DMS53 (cell line): ENCODE results near the gene BTG2.
"Not testable (repeated sequence)": the region's sequence is repeated elsewhere in the genome, so short reads cannot be mapped to it uniquely, and the experiment has no call there.

Source experiments
- DNase-seq: peaks from one replicate; lab custom pipeline; 2025; lab: John Stamatoyannopoulos, UW

Gene BTG2

DNA sequence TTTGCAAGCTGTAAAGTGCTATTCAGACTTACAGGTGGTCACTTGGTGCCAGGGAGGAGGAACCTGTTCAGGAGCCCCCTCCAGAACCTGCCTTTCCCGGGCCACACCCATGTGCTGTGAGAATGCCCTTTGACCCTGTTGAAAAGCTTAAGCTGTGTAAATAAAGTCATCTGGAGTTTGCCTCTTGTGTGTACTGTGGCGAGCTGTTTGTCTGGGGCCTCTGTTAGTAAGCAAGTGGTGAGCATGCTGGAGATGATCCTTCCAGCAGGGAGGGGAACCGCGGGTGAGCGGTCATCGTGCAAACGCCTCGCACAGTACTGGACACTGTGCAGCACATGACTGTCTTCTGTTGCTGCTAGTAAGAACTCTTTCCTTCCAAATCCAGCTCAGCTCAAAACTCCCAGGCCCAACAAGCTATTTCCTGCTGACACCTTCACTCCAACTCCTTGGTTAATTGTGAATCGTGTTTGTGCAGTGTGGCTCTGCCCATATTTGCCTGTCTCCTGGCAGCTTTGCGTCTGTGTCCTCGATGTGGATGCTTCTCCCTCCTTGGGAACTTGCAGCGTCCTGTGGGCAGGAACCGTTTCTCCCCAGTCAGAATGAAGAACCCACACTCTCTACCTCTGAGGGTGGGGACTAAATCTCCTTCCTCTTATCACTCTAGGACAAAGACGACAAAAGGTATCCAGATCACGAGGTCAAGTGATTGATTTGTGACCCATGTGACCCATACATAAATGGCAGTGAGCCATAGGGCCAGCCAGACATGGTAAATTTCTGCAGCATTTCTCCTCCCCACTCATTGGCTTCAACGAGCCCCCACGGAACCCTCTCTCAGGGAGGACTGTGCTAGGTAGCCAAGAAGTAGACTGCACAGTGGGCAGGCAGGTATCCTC lies 13.9 kb upstream of the BTG2 start:
- peak; percentile 99 for DNase-seq

DNA sequence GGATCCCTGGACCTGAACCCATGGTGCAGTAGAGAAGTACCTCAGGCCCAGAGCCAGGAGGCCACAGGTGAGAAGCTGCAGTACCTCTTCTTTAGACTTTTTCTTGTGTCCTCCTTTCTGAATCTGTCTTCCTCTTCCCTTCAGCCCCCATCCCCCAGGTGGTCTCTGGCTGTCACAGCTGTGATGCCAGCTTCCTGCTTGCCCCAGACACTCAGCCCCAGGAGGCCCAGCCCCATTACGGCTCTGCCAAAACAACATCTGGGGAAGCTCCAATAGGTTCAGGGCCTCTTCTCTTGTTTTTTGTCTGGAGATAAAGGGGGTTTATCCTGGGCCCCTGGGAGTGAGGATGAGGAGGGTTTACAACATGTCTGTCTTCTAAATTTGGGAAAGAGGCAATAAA lies 9.5 kb upstream of the BTG2 start:
- no peak for DNase-seq

DNA sequence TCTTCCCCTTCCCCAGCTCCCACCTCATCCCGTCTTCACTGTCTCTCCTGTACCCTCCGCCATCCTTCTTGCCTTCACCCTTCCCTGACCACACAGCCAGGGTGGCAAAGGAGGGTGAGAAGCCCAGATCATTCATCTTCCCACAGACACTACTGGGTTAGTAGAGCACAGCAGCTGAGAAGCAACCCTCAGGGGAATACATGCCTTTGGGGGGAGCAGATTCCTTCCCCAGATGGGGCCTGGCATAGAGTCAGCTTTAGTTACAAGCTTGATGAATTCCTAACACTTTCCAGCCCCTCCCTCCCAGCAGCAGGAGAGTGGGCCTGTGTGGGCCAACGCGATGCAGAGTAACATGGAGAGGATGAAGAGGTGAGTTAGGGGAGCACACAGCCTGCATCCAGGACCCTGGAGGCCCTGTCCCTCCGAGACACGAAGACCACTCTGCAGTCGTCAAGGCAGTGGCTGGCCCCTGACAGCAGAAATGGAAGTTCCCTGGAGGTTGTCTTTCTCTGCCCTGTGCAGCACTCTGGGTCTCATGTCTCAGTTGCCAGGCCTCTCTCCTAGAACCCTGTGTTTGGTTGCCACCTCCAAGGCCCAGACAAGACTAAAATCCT lies 8.8 kb upstream of the BTG2 start:
- DNase-seq: no peak

DNA sequence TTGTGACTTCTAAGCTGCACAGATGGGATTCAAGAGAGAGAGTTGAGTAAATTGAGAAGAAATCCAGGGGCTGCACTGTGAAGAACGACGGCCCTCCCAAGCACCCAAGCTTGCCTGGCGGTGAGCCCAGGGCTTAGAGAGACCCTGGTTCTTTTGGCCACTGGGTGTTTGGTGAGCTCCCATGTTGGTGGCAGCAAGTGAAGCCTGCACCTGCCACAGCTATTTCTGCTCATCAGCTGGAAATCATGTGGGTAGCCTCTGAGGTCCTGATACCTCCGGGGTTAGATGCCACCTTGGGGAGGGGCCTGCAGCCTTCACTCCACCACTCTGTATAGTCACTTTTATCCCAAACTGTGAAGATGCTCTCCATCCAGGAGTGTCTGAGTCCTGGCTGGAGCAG lies 6.2 kb upstream of the BTG2 start:
- no peak for DNase-seq

DNA sequence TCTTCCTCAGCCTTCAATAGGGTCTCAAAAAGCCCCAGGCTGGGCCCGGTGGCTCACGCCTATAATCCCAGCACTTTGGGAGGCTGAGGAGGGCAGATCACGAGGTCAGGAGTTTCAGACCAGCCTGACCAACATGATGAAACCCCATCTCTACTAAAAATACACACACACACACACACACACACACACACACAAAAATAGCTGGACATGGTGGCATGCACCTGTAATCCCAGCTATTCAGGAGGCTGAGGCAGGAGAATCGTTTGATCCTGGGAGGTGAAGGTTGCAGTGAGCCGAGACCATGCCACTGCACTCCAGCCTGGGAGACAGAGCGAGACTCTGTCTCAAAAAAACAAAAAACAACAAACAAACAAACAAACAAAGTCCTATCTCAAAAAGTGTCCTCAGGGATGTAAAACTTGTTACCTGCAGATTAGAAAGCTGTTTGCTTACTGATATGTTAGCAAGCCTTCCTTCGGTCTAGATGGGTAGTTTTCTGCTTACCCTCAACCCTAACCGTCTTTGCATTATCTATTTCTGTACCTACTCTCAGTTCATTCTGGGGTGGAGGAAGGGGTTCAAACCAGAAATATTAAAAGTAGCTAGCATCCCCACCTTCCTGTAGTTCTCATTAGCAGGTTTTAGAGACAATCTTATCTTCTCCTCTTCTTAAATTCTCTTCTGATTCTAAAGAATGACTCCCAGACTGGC lies 5.4 kb upstream of the BTG2 start:
- DNase-seq: not testable (repeated sequence)

DNA sequence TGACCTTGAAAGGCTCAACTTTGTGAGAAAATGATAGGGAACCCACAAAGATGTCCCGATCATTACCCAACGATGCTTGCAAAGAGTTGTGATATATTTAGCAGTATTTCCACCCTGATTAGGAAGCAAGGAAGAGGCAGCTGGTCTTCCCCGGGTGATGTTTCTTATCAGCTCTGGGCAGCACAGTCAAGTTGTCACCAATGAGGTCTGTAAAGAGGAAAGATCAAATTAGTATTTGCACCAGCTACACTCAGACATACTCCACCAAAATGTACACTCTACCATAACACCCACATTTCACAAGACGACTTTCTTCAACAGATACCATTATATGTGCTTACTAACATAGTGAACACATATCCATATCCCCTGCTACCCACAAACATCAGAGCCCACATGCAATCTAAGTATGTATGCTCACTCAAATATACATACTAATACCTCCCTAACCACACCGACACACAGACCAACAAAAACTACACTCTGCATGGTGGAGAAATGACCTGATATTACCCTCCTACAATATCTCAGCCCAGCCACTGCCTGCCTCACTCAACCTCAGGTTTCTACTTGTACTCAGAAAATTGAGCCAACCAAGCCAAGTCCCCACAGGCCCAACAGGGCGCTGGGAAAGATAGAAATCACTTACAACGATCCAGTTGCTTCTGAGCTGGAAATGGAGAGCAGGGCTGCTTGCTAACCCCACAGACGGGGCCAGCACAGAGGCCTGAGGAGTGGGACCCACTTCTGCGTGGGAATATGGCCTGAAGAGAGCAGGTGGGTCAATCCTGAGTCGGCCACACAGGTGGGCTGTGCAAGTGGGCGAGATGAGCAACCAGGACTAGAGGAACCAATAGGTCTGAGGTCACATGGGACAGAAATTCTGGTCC lies 4.6 kb upstream of the BTG2 start:
- no peak for DNase-seq

DNA sequence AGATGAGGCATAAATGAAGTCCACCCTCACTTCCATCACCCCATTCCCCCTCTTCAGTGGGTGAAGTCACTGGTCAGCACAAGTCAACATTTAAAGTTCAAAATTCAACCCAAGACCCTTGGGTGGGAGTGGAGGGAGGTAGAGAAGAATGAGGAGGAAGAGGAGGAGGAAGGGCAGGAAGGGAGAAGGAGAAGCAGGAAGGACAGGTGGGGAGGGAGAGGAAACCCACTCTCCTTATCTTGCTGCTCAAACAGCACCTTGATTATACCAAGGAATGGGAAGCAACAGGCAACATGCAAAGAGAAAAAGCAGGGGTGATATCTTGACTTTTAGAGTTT lies 4.0 kb upstream of the BTG2 start:
- DNase-seq: no peak

DNA sequence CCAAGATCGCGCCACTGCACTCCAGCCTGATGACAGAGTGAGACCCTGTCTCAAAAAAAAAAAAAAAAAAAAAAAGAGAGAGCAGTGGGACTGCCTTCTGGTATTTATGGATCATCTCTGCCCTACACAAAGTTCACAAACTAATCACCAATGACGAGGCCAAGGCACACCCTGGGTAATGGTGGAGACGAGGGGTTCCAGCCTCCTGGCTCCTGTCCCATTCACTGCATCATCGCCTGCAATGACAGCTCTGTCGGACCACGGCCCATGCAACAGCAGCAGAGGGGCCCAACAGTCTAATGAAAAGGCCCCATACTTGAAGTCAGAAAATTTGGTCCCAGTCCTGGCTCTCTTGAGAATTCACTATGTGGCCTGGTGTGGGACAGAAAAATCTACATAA lies 2.9 kb upstream of the BTG2 start:
- DNase-seq: no peak

DNA sequence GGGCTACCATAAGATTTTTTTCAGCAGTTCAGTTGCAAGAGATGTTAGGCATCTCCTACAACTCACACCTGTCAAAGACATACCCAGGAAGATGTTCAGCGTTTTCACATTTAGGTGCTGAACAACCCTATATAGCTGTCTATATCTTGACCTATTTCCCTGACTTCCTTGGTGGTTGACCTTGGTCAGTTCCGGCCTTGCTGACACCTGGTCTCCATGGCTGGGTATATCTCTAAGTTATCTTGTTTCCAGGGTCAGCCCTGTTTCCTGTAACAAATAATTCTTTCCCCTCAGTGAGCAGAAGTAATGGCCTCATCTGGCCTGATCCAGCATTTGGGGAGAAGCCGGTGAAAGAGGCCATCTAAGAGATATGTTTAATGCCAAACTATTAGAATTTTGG lies 2.4 kb upstream of the BTG2 start:
- no peak for DNase-seq

DNA sequence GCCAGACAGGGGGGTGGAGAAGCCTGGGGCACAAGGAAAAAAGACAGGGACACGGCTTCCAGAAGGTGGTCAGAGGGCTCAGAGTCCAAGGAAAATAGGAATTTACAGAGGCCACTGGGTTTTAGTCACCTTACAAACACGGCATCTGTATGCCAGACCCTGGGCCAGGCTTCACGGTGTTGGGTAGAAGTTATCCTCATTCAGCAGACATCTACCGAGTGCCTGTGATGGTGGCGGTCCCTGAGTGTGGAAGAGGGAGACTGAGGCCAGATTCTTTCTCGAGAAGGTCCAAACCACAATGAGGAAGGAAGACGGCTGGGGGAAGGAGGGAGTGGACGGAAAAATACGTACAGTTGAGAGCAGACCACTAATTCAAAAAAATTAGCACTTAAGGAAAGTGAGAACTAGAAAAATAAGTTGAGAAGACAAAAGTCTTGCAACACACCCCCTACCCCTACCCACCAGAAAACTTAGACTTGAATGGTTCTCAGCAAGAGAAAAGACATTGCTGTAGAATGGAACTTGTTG lies 864 bp upstream of the BTG2 start:
- no peak for DNase-seq

DNA sequence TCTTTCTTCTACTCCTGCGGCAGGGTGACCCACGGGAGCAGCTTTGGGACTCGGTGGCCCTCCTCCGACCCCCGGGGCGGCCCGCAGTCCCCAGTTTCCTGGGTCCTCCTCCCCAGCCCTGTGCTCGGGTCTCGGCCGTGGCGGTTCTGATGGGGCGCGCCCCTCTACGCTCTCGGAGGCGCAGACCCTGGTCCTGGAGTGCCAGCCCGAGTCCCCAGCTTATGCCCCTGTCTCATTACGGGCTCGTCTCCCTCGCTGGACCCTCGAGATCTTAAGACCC lies 430 bp downstream of the BTG2 start:
- DNase-seq: no peak

DNA sequence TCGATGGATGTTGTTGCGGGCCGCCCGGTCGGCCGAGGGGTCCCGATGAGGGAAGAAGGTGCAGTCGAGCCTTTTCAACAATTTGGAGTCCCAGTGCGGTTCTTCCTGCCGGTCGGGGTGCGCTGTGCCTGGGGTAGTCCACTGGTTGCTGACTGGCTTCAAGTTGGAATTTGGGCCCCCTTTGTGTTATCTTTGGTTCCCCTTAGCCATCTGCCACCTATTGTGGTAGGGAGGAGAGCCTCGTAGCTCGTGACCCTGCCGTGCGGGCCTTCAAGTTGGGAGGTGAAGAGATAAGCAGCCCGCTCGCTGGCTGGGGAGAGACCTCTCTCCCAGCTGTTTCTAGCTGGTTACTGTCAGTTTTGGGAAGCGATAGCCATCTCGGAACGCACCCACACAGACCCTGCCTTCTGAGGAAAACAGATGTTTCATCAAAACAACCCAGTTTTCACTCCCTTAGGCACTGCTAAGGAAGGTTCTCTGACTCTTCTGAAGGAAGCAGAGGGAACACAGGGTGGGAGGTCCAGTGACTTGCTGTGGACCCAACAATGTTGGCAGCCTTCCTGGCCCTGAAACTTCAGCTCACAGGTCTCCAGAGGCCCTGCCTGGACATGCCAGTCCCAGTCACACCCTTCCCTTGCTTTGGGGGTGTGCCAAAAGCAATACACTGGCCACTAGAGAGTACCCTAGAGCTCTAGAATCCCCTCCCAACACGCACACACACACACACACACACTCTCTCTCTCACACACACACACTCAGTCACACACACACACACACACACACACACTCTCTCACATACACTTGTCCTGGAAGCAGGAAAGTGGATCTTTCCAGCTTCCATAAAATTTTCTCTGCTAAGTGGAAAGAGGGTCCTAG lies 1.0 kb downstream of the BTG2 start:
- peak; percentile 66 for DNase-seq

DNA sequence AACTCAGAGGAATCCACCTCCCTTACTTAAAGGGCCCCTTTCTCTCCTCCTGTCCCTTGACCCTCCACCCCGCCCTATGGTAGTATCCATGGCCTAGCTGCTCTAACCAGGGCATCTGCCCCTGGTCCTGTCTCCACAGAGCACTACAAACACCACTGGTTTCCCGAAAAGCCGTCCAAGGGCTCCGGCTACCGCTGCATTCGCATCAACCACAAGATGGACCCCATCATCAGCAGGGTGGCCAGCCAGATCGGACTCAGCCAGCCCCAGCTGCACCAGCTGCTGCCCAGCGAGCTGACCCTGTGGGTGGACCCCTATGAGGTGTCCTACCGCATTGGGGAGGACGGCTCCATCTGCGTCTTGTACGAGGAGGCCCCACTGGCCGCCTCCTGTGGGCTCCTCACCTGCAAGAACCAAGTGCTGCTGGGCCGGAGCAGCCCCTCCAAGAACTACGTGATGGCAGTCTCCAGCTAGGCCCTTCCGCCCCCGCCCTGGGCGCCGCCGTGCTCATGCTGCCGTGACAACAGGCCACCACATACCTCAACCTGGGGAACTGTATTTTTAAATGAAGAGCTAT lies 1.7 kb downstream of the BTG2 start:
- no peak for DNase-seq

DNA sequence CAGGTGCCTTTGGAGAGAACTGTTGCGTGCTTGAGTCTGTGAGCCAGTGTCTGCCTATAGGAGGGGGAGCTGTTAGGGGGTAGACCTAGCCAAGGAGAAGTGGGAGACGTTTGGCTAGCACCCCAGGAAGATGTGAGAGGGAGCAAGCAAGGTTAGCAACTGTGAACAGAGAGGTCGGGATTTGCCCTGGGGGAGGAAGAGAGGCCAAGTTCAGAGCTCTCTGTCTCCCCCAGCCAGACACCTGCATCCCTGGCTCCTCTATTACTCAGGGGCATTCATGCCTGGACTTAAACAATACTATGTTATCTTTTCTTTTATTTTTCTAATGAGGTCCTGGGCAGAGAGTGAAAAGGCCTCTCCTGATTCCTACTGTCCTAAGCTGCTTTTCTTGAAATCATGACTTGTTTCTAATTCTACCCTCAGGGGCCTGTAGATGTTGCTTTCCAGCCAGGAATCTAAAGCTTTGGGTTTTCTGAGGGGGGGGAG lies 2.4 kb downstream of the BTG2 start:
- DNase-seq: no peak

DNA sequence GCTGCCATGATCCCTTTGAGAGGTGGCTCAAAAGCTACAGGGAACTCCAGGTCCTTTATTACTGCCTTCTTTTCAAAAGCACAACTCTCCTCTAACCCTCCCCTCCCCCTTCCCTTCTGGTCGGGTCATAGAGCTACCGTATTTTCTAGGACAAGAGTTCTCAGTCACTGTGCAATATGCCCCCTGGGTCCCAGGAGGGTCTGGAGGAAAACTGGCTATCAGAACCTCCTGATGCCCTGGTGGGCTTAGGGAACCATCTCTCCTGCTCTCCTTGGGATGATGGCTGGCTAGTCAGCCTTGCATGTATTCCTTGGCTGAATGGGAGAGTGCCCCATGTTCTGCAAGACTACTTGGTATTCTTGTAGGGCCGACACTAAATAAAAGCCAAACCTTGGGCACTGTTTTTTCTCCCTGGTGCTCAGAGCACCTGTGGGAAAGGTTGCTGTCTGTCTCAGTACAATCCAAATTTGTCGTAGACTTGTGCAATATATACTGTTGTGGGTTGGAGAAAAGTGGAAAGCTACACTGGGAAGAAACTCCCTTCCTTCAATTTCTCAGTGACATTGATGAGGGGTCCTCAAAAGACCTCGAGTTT lies 3.1 kb downstream of the BTG2 start:
- no peak for DNase-seq

DNA sequence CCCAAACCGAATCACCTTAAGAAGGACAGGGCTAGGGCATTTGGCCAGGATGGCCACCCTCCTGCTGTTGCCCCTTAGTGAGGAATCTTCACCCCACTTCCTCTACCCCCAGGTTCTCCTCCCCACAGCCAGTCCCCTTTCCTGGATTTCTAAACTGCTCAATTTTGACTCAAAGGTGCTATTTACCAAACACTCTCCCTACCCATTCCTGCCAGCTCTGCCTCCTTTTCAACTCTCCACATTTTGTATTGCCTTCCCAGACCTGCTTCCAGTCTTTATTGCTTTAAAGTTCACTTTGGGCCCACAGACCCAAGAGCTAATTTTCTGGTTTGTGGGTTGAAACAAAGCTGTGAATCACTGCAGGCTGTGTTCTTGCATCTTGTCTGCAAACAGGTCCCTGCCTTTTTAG lies 3.6 kb downstream of the BTG2 start:
- DNase-seq: no peak

DNA sequence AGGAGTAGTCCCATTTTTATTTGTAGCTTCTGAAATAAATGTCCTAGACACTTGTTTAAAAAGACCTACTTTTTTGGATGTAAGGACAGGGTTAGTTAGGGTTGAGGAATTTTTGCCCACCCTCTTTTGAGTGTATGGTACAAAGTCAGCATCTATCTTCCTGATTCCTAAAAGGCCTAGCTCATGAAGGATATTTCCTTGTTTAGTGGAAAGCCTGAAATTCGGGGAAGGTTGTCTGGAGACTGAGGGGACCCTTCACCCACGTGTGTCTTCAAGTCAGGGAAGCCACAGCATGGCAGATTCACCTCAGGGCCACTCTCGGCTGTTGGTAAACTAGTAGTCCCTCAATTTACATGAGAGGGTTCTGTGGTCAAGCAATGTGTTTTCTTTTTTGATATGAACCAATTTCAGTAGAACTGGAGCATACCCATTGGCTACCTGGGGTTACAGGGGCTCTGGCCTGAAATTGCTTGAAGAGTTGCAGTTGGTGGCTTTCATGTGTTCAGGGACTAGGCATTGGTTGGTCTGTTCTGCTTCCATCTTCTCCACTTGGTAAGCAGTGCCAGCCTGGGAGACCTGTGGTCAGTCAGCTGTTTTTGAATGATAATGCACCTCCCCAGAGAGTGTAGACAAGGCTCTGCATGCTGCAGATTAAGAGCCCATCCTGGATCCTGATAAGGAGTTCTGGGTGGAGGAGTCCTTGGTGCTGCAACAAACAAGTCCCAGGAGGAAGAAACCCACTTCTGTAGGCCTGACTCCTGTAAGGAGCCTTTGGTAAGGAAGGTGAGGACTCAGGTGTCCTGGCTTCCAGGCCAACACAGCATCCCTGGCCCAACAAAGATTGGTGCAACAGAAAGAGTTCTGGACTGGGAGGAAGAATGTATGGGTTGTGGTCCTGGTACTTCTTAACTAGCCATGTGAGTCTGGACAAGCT lies 6.3 kb downstream of the BTG2 start:
- DNase-seq: peak; percentile 48

DNA sequence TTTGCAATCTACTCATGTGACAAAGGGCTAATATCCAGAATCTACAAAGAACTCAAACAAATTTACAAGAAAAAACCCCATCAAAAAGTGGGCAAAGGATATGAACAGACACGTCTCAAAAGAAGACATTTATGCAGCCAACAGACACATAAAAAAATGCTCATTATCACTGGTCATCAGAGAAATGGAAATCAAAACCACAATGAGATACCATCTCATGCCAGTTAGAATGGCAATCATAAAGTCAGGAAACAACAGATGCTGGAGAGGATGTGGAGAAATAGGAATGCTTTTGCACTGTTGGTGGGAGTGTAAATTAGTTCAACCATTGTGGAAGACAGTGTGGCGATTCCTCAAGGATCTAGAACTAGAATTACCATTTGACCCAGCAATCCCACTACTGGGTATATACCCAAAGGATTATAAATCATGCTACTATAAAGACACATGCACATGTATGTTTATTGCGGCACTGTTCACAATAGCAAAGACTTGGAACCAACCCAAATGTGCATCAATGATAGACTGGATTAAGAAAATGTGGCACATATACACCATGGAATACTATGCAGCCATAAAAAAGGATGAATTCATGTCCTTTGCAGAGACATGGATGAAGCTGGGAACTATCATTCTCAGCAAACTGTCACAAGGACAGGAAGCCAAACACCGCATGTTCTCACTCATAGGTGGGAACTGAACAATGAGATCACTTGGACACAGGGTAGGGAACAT lies 8.9 kb downstream of the BTG2 start:
- not testable (repeated sequence) for DNase-seq
